ENCODE data around the gene SCO2. TPM values are rescaled to one million over a fixed set of nuclear protein-coding genes. Genes with fewer than 3 reads are reported as not detected.
A peak's percentile ranks its signal among the peaks of the same experiment; 100 is the strongest.

Gene SCO2
- total RNA-seq, 2 donors from 2014 or later, result 1.8 to 5.8 TPM

DNA sequence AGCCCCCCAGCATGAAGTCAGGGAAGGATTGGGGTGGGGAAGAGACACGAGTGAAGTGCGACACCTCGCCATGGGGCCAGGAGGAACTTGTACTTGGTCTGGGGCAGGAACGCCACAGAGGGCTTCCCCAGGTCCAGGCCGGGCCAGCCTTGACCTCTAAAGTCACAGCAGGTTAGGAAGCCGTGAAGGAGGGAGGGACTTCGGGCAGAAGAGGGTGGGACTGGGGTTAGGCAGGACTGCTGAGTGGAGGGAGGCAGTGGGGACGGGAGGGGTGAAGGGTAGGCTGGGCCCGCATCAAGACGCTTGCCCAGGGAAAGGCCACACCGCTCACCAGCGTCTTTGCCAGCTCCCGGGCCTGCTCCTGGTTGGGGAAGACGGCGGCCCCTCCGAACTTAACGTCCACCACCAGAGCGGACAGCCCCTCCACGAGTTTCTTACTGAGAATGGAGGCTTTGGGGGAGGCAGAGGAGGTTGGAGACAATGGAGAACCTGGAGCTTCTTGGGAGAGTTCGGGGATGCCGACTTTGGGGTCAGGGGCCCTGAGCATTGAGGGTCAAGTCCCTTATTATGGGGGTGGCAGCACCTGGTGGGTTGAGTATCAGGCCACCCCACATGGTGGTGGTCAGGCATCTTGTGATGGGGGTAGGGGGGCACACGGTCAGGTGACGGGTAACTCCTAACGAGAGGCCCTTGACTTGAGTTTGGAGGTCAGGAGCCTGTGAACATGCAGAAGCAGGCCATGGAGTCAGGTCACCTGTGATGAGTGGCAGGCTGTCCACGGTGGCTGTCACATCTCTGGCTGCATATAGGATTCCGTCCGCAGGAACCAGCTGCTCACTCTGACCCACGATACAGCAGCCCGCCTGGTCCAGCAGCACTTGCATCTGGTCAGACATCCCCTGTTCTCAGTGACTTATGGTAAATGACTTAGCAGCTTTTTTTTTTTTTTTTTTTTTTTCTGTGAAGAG is 1.7 kb upstream of the SCO2 start:
- Histone ChIP-seq H3K36me3 (peaks cover 10% of the 10 kb centered on the region), H3K4me3 (peak overlapping the region; percentile 85), H3K9ac (ENCODE audit: low read depth in 2 of 2, low read length in 2 of 2) (peak overlapping the region; percentile 86), H3K4me1 (peaks cover 16% of the 10 kb centered on the region), H3K27ac (peak overlapping the region; percentile 100), H3K27me3 (no peaks in the 10 kb centered on the region), H3K9me3 (no peaks in the 10 kb centered on the region)
- peak; percentile 68 for DNase-seq
- intact Hi-C loops (cut with DNase I), result no loop called here
- TF ChIP-seq CTCF (IDR thresholded peaks at IDR 0.05), result no peak

- DNase-seq, result peak; percentile 86
- peak; percentile 44 for TF ChIP-seq CTCF (IDR thresholded peaks at IDR 0.05)
- H3K9ac ChIP-seq (ENCODE audit: low read depth in 2 of 2, low read length in 2 of 2), result peak overlapping the region; percentile 86
- no peaks in the 10 kb centered on the region for H3K27me3 ChIP-seq
- H3K27ac ChIP-seq, result peak overlapping the region; percentile 100
- peaks cover 10% of the 10 kb centered on the region for H3K36me3 ChIP-seq
- H3K4me3 ChIP-seq, result peak overlapping the region; percentile 85
- H3K9me3 ChIP-seq, result no peaks in the 10 kb centered on the region
- intact Hi-C loops (cut with DNase I), result no loop called here
- peaks cover 16% of the 10 kb centered on the region for H3K4me1 ChIP-seq
These were observed 873 bp upstream of the SCO2 start for GRCh38 chr22:50526108-50526833.

DNA sequence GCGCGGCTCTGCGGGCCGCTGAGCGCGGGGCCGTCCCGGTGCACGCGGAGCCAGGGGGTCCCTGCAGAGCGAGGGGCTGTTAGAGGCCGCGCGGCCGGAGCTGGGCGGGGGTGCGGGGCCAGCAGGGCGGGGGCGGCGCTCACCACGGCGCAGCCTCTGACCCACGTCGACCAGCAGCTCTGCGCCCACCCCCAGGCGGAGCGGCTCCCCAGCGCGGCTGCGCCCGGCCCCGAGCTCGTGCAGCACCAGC is 385 bp upstream of the SCO2 start:
- no peak for TF ChIP-seq CTCF (IDR thresholded peaks at IDR 0.05)
- Histone ChIP-seq H3K27ac (peak overlapping the region; percentile 100), H3K4me3 (peak overlapping the region; percentile 85), H3K27me3 (no peaks in the 10 kb centered on the region), H3K4me1 (peaks cover 16% of the 10 kb centered on the region), H3K36me3 (peaks cover 10% of the 10 kb centered on the region), H3K9me3 (no peaks in the 10 kb centered on the region), H3K9ac (ENCODE audit: low read depth in 2 of 2, low read length in 2 of 2) (peak overlapping the region; percentile 86)
- intact Hi-C loops (cut with DNase I), result no loop called here
- DNase-seq, result no peak

GRCh38 chr22:50524676-50525103 is 708 bp downstream of the SCO2 start:
- H3K27me3 ChIP-seq, result no peaks in the 10 kb centered on the region
- DNase-seq, result peak; percentile 83
- TF ChIP-seq CTCF (IDR thresholded peaks at IDR 0.05), result no peak
- H3K4me1 ChIP-seq, result peaks cover 16% of the 10 kb centered on the region
- peak overlapping the region; percentile 100 for H3K27ac ChIP-seq
- peaks cover 10% of the 10 kb centered on the region for H3K36me3 ChIP-seq
- H3K9me3 ChIP-seq, result no peaks in the 10 kb centered on the region
- peak overlapping the region; percentile 85 for H3K4me3 ChIP-seq
- intact Hi-C loops (cut with DNase I), result loop anchor here (5.0 kb wide), 1 partner anchor 38 kb away; the partner anchor contains the start of gene SYCE3
- peak overlapping the region; percentile 86 for H3K9ac ChIP-seq (ENCODE audit: low read depth in 2 of 2, low read length in 2 of 2)

GRCh38 chr22:50523806-50524675 is 1.4 kb downstream of the SCO2 start:
- Histone ChIP-seq H3K27ac (peak overlapping the region; percentile 100), H3K4me3 (peak overlapping the region; percentile 85), H3K4me1 (peaks cover 12% of the 10 kb centered on the region), H3K9ac (ENCODE audit: low read depth in 2 of 2, low read length in 2 of 2) (peak overlapping the region; percentile 86), H3K9me3 (no peaks in the 10 kb centered on the region), H3K36me3 (peaks cover 10% of the 10 kb centered on the region), H3K27me3 (no peaks in the 10 kb centered on the region)
- peak; percentile 67 for DNase-seq
- intact Hi-C loops (cut with DNase I), result loop anchor here (5.0 kb wide), 1 partner anchor 38 kb away; the partner anchor contains the start of gene SYCE3
- TF ChIP-seq CTCF (IDR thresholded peaks at IDR 0.05), result no peak

Measured in colonic mucosa (tissue), 4 donors.